RWPE1 (cell line): ENCODE data around the gene SLC5A9.

Source experiments
- CTCF ChIA-PET: fragments of 350-600 bp; sonication (Branson Sonifier 250); formaldehyde crosslinking; extraction: SDS; loops from one replicate; lab custom pipeline; 2021; lab: Yijun Ruan, JAX
- POLR2A ChIA-PET: fragments of 400-600 bp; formaldehyde crosslinking; extraction: SDS; loops from one replicate; lab custom pipeline; 2020; ENCODE audit warnings: antibody characterized with exemption; ENCODE audit not compliant: low non-redundant PET; lab: Yijun Ruan, JAX
- DNase-seq: peaks from one replicate; pipeline ENCODE4 v3.0.0; 2012; ENCODE audit warnings: low spot score
- H3K27ac ChIP-seq: fragments of 450-650 bp; 2 replicates; pipeline ENCODE4 v1.5.1; 2017
- TF ChIP-seq, protein P1 (sequence below): fragments of 450-650 bp; conservative IDR thresholded peaks from 2 replicates; pipeline ENCODE4 v1.5.1; 2017; ENCODE audit warnings: low read depth, mild to moderate bottlenecking

SLC5A9 gene

DNA sequence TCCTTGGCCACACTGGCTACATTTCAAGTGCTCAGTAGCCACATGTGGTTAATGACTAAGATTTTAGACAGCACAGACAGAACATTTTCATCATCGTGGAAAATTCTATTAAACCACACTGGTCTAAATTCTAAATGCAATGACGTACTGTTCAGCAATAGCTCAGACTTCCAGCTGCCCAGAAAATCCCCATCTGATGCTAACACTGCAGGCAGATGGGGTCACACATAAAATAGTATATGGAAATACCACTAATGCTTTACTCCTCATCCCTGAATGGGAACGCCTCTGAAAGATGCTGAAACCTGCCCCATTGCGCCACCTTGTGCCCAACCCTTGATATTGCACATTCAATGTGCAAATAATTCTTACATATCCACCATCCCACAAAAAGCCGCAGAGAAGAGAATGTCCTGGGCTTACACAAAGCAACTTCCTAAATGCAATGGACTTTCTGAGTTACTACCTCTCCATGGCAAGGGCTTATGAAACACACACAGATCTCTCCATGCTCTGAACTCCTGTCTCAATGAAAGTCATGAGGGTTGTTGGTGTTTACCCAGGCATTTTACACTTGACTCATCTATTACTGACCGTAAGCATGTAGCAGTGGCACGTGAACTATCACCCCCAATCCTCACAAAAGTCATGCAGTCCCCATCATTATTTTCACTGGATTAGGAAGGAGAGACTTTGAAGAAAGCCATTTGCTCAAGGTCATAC lies 20.3 kb upstream of the SLC5A9 start:
- H3K27ac ChIP-seq, result no peak overlapping the region
- ChIA-PET POLR2A (no interaction called here), CTCF (interaction anchor here (0.6 to 3.9 kb wide), 6 partner anchors 26 to 501 kb away, joined by 3 to 22 read pairs (median 4); no protein-coding TSS in a partner anchor)
- DNase-seq, result peak; percentile 48
- TF ChIP-seq, protein P1, sequence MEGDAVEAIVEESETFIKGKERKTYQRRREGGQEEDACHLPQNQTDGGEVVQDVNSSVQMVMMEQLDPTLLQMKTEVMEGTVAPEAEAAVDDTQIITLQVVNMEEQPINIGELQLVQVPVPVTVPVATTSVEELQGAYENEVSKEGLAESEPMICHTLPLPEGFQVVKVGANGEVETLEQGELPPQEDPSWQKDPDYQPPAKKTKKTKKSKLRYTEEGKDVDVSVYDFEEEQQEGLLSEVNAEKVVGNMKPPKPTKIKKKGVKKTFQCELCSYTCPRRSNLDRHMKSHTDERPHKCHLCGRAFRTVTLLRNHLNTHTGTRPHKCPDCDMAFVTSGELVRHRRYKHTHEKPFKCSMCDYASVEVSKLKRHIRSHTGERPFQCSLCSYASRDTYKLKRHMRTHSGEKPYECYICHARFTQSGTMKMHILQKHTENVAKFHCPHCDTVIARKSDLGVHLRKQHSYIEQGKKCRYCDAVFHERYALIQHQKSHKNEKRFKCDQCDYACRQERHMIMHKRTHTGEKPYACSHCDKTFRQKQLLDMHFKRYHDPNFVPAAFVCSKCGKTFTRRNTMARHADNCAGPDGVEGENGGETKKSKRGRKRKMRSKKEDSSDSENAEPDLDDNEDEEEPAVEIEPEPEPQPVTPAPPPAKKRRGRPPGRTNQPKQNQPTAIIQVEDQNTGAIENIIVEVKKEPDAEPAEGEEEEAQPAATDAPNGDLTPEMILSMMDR, result peak; percentile 79

DNA sequence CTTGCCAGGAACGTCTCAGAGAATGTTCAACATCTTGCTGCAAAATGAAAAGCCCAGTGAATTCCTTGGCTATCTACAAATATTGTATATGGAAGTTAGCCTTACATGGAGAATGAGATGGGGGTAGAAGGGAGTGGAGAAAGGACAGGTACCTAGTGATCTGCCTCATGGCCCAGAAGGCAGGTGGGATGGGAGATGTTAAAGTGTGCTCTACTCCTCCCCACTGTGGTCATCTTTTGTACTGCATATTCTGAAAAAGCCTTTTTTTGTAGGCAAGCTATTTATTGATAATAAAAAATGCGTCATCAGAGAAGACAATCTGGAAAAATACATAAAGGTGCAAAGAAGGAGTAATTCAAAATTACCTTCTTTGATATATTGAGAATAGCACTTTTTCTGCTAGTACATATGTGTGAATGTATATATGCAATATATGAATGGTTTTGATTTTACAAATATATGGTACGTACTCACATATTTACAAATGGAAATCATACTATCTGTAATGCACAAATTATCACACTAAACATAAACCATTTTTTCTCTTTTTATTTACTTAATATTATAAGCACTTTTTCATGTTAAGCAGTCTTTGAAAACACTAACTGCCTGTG lies 19.1 kb upstream of the SLC5A9 start:
- peak; percentile 54 for DNase-seq

GRCh38 chr1:48205522-48205921 lies 17.0 kb upstream of the SLC5A9 start:
- ChIA-PET CTCF (interaction anchor here (1.1 kb wide), 1 partner anchor 112 kb away, joined by 5 read pairs; no protein-coding TSS in a partner anchor), POLR2A (no interaction called here)

More for the DNA sequence above, 19.1 kb upstream of the SLC5A9 start:
- POLR2A ChIA-PET, result no interaction called here
- CTCF ChIA-PET, result interaction anchor here (0.6 to 3.9 kb wide), 8 partner anchors 38 to 769 kb away, joined by 3 to 22 read pairs (median 3); no protein-coding TSS in a partner anchor
- no peak overlapping the region for H3K27ac ChIP-seq
- TF ChIP-seq, protein P1, result peak; percentile 70

DNA sequence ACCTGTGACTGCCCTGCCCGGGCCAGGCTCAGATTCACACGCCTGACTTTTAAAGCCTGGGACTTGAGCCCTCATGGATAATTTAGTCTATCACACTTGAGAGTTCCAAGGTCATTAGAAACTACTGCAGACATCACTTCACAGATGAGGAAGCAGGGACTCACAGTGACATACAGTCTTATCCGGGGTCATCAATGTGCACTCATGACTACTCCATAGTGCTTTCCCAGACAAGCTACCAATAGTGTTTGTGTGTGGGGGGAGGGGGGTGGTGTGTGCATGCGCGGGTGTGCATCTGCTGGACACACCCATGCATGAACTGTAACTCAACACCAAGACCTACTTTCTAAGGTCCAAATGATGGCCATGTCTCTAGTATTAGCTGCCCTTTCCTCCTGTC lies 16.1 kb upstream of the SLC5A9 start:
- POLR2A ChIA-PET, result no interaction called here
- CTCF ChIA-PET, result interaction anchor here (1.1 kb wide), 1 partner anchor 113 kb away, joined by 5 read pairs; no protein-coding TSS in a partner anchor
- H3K27ac ChIP-seq, result no peak overlapping the region
- DNase-seq, result no peak
- TF ChIP-seq, protein P1, result no peak

More at GRCh38 chr1:48205522-48205921, 17.0 kb upstream of the SLC5A9 start:
- H3K27ac ChIP-seq, result no peak overlapping the region
- TF ChIP-seq, protein P1, result no peak
- DNase-seq, result no peak

- CTCF ChIA-PET, result interaction anchor here (0.6 kb wide), 1 partner anchor 114 kb away, joined by 3 read pairs; no protein-coding TSS in a partner anchor
- no peak for DNase-seq
- POLR2A ChIA-PET, result no interaction called here
- no peak overlapping the region for H3K27ac ChIP-seq
- TF ChIP-seq, protein P1, result no peak
Measured at GRCh38 chr1:48207131-48207530, 15.4 kb upstream of the SLC5A9 start.

GRCh38 chr1:48207536-48208075 lies 14.9 kb upstream of the SLC5A9 start:
- no peak for DNase-seq
- TF ChIP-seq, protein P1, result no peak
- POLR2A ChIA-PET, result no interaction called here
- no peak overlapping the region for H3K27ac ChIP-seq
- CTCF ChIA-PET, result interaction anchor here (0.6 kb wide), 1 partner anchor 114 kb away, joined by 3 read pairs; no protein-coding TSS in a partner anchor
